ENCODE measurements around the gene DOK5.

DOK5 gene

GRCh38 chr20:54622333-54623295 lies 147.2 kb downstream of the DOK5 start:
- DNase-seq: no peak

GRCh38 chr20:54623991-54624569 lies 148.7 kb downstream of the DOK5 start:
- DNase-seq: no peak

- DNase-seq: no peak
Measured at GRCh38 chr20:54624706-54625390, 149.5 kb downstream of the DOK5 start.

GRCh38 chr20:54625497-54625896 lies 150.1 kb downstream of the DOK5 start:
- no peak for DNase-seq

- no peak for DNase-seq
Measured at GRCh38 chr20:54626126-54626525, 150.7 kb downstream of the DOK5 start.

- no peak for DNase-seq
Measured at GRCh38 chr20:54629632-54630031, 154.2 kb downstream of the DOK5 start.

GRCh38 chr20:54630582-54630981 lies 155.2 kb downstream of the DOK5 start:
- no peak for DNase-seq

- DNase-seq: no peak
Measured at GRCh38 chr20:54631059-54631458, 155.7 kb downstream of the DOK5 start.

- DNase-seq: no peak
Measured at GRCh38 chr20:54633374-54634355, 158.3 kb downstream of the DOK5 start.

GRCh38 chr20:54636575-54636974 lies 161.2 kb downstream of the DOK5 start:
- DNase-seq: no peak

- no peak for DNase-seq
Measured at GRCh38 chr20:54639941-54640340, 164.5 kb downstream of the DOK5 start.

GRCh38 chr20:54640800-54641199 lies 165.4 kb downstream of the DOK5 start:
- no peak for DNase-seq

- DNase-seq: no peak
Measured at GRCh38 chr20:54642864-54643667, 167.7 kb downstream of the DOK5 start.

- no peak for DNase-seq
Measured at GRCh38 chr20:54643761-54644160, 168.4 kb downstream of the DOK5 start.

GRCh38 chr20:54645445-54646155 lies 170.2 kb downstream of the DOK5 start:
- no peak for DNase-seq

- no peak for DNase-seq
Measured at GRCh38 chr20:54646156-54646517, 170.7 kb downstream of the DOK5 start.

GRCh38 chr20:54648421-54649142 lies 173.2 kb downstream of the DOK5 start:
- no peak for DNase-seq

- peak; percentile 31 for DNase-seq
Measured at GRCh38 chr20:54649511-54649962, 174.1 kb downstream of the DOK5 start.

GRCh38 chr20:54650052-54650719 lies 174.8 kb downstream of the DOK5 start:
- DNase-seq: no peak

GRCh38 chr20:54651252-54651651 lies 175.9 kb downstream of the DOK5 start:
- no peak for DNase-seq

Measured in NCI-H1436 (cell line).